HUES6 (cell line): ENCODE results near the gene LAMA3.

Experiments used
- H3K27ac ChIP-seq: 2 replicates; pipeline ENCODE4 v1.7.0; 2013; ENCODE audit warnings: low read depth, mild to moderate bottlenecking, low read length, inconsistent platforms
- H3K27me3 ChIP-seq: 2 replicates; pipeline ENCODE4 v1.6.1; 2013; ENCODE audit warnings: low read length; ENCODE audit not compliant: control insufficient read depth, insufficient read depth
- H3K36me3 ChIP-seq: 2 replicates; pipeline ENCODE4 v1.6.1; 2013; ENCODE audit warnings: low read length; ENCODE audit not compliant: control insufficient read depth, insufficient read depth
- H3K4me1 ChIP-seq: 2 replicates; pipeline ENCODE4 v1.6.1; 2013; ENCODE audit warnings: low read length; ENCODE audit not compliant: control insufficient read depth, insufficient read depth
- H3K4me3 ChIP-seq: 2 replicates; pipeline ENCODE4 v1.5.1; 2013; ENCODE audit warnings: low read depth, low read length
- H3K9ac ChIP-seq: one replicate; pipeline ENCODE4 v1.6.1; 2013; ENCODE audit warnings: mild to moderate bottlenecking, low read length
- H3K9me3 ChIP-seq: 2 replicates; pipeline ENCODE4 v1.6.1; 2013; ENCODE audit warnings: low read depth, low read length; ENCODE audit not compliant: control insufficient read depth, insufficient read depth

Gene LAMA3

DNA sequence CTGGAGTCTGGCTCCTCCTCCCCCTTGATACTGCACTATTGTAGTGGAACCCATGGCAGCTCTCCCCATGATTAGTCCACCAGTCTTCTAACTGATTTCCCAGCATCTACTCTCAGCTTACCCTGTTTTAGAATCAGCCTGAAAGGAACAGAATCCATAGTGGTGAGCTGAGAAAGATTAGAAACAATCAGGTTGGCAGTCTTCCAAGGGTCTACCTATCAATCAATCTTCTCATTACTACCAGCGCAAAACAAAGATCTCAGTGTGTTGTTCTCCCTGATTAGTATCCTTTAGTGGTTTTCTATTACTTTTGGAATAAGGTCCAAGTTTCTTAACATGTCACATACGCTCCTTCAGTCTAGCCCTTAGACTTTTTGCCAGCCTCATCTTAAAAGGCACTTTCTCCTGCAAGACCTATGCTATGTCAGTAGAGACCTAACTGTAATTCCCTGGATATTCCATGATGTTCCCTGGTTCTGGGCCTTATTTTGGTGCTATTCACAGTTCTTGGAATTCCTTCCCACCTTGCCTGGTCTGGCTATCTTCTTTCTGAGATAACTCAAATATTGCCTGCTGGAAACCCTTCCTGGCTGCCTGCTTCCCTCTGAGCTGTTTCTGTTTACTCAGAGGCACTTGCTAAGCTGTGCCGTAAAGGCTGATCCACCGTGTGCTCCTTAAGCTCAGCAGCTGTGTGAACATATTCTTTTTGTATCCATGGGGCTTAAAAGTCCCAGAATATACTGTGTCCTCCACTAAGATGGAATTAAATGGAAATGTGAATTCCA lies 32.6 kb downstream of the LAMA3 start:
- Histone ChIP-seq H3K4me3 (no peak overlapping the region), H3K36me3 (no peaks in the 10 kb centered on the region), H3K9me3 (no peaks in the 10 kb centered on the region), H3K27me3 (no peaks in the 10 kb centered on the region), H3K4me1 (peaks cover 24% of the 10 kb centered on the region; the same call in 1 of the 2 replicates), H3K9ac (no peak overlapping the region), H3K27ac (no peak overlapping the region)

DNA sequence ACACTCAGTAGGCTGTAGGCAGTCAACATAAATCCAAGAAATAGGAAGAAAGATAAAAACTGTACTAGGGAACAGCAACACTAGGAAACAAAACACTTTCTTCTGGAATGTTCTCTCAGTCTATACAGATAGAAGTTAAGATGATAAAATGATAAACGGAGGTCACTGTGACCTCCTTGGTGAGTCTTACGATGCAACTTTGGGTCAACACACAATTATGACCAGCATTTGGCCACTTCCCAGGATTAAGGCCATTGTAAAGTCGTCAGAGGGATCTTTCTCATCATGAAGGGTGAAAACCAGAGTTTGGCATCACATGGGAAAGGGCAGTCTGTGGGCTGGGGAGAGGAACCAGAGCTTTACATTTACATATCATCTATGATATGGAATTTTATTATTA lies 33.4 kb downstream of the LAMA3 start:
- Histone ChIP-seq H3K9ac (no peak overlapping the region), H3K27me3 (no peaks in the 10 kb centered on the region), H3K36me3 (no peaks in the 10 kb centered on the region), H3K27ac (no peak overlapping the region), H3K4me3 (no peak overlapping the region), H3K9me3 (no peaks in the 10 kb centered on the region), H3K4me1 (peaks cover 21% of the 10 kb centered on the region; the same call in 1 of the 2 replicates)

DNA sequence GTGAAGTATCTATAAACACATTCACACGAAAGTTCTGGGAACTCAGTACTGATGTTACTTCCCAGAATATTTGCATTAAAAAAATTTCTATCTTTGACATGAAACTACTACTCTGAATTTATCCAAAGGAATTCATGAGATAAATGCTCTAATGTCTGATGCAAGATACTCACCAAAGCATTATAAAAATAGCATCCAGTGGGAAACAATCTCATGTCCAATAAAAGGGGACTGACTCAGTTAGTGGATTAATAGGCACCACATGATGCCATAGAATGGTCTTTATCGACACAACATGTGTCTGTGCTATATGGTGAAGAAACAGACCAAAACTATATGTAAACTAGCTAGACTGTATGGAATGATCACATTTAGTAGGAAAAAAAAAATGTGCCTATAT lies 33.9 kb downstream of the LAMA3 start:
- Histone ChIP-seq H3K36me3 (no peaks in the 10 kb centered on the region), H3K27ac (no peak overlapping the region), H3K4me1 (peaks cover 21% of the 10 kb centered on the region; the same call in 1 of the 2 replicates)

DNA sequence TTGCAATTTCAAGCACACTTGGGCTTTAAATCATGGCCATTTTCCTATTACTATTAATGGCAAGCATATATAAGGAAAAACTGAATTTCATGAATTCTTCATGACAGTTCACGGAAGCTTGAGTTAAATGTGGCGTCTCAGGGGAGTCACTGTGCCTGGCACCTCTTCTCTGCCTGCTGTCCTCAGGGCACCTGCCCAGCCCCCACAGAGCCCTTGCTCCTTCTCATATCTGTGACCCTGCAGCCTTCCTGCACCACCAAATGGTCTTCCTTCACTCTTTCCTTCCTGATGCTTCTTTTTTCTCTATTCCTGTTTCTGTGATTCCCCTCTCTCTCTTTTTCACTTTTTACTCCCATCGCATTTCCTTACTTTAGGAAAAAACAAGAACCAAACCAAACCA lies 35.4 kb downstream of the LAMA3 start:
- H3K9ac ChIP-seq: no peak overlapping the region
- H3K9me3 ChIP-seq: no peaks in the 10 kb centered on the region
- H3K4me1 ChIP-seq: peaks cover 17% of the 10 kb centered on the region; the same call in 1 of the 2 replicates
- H3K27ac ChIP-seq: no peak overlapping the region
- H3K27me3 ChIP-seq: no peaks in the 10 kb centered on the region
- no peak overlapping the region for H3K4me3 ChIP-seq
- no peaks in the 10 kb centered on the region for H3K36me3 ChIP-seq

More for the DNA sequence above, 33.9 kb downstream of the LAMA3 start:
- no peaks in the 10 kb centered on the region for H3K9me3 ChIP-seq
- H3K9ac ChIP-seq: no peak overlapping the region
- no peaks in the 10 kb centered on the region for H3K27me3 ChIP-seq
- no peak overlapping the region for H3K4me3 ChIP-seq

DNA sequence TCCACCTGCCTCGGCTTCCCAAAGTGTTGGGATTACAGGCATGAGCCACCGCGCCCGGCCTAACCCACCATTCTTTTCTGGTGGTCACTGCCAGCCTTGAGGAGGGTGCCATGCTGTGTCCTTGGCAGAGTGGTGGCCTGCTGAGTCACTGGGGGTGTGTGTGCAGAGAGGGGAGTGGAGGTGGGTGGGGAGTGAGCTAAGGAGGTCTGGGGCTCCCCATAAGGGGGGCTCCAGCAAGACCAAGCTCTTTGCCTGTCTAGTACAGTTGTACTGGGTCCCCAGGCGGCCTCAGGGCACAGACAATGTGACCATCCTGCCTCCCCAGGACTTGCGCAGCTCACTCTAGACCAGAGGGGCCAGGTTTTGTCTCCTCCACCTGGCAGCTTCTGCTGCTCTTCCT lies 36.1 kb downstream of the LAMA3 start:
- no peaks in the 10 kb centered on the region for H3K9me3 ChIP-seq
- peaks cover 13% of the 10 kb centered on the region; the same call in 1 of the 2 replicates for H3K4me1 ChIP-seq
- H3K27me3 ChIP-seq: no peaks in the 10 kb centered on the region
- no peak overlapping the region for H3K9ac ChIP-seq
- no peak overlapping the region for H3K4me3 ChIP-seq
- no peaks in the 10 kb centered on the region for H3K36me3 ChIP-seq
- H3K27ac ChIP-seq: no peak overlapping the region

DNA sequence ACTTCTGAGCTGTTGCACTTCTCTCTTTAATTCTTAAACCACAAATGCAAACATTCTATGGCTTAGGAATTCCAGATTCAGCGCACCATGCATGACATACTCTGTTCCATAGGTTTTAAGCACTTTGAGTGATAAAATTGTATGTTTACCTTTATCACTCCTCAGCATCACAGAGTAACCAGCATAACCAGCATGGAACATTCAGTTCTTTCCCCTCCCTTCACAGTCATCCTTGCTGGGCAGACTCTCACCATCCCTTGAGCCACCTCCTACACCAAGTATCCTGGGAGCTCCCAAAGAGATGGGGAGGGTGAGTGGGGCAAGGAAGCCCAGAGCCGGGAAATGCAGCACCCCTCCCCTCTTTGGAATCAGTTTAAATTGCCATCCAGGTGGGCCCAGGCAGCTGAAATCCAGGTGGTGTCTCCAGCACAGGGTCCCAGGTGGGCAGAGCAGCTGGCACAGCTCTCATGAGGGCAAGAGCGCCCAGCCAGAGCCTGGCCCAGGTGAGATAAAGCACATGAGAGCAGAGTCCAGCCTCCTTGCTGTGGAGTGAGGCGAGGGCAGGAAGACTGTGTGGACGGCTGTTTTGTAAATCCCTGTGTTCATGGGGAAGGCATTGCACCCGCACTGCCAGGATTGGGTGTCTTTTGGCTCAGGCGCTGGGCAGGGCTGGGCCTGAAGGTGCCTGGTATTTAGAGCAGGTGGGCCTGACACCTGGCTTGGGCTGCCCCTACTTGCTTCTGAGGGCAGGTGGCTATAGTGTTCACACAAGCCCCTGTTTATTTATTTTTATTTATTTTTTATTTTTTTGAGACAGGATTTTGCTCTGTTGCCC lies 36.8 kb downstream of the LAMA3 start:
- Histone ChIP-seq H3K9me3 (no peaks in the 10 kb centered on the region), H3K4me1 (peaks cover 13% of the 10 kb centered on the region; the same call in 1 of the 2 replicates), H3K36me3 (no peaks in the 10 kb centered on the region), H3K27me3 (no peaks in the 10 kb centered on the region), H3K4me3 (no peak overlapping the region), H3K9ac (no peak overlapping the region), H3K27ac (no peak overlapping the region)

DNA sequence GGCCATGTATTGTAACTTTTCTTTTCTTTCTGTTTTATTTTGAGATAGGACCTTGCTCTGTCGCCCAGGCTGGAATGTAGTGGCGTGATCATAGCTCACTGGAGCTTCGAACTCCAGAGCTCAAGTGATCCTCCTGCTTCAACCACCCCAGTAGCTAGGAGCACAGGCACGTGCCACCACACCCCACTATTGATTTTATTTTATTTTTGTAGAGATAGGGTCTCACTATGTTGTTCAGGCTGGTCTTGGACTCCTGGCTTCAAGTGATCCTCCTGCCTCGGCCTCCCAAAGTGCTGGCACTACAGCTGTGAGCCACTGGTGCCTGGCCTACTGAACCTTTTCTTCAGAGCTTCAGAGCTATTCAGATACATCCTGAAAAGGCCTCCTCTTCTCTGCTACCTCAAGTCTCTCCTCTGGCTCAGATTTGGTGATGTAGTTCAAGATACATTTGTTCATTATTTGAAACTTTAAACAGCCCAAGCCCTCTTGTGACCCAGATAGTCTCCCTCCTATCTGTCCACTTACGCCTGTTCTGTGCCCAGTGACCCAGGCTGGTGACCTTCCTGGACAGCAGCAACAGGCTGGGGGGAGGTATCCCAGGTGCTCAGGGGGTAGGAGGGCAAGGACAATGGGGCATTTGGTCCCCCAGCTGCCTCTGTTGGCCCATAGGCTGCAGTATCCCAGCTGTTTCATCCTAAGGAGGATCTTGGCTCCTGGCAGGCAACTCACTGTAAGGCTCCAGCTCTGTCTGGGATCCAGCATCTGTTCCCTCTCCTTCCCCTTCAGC lies 38.6 kb downstream of the LAMA3 start:
- H3K4me3 ChIP-seq: no peak overlapping the region
- no peaks in the 10 kb centered on the region for H3K4me1 ChIP-seq

DNA sequence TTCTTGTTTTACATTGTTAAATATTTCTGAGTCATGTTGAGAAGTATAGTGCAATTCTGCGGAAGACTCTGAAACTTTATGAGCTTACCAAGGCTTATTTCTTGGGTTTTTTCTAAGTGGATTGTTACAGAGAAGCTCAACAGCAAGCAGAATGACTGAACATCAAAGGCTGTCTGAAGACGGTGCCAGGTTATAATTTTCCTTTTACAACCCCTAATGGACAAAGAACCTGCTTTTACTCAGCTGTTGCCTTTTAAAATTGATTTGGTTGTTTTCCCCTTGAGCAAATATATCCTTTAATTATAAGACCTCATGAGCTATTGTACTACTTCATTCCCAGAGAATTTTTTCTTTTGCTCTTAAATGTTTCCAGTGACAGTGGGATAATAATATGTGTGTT lies 41.6 kb downstream of the LAMA3 start:
- Histone ChIP-seq H3K9ac (no peak overlapping the region), H3K9me3 (no peaks in the 10 kb centered on the region), H3K4me3 (no peak overlapping the region), H3K36me3 (no peaks in the 10 kb centered on the region), H3K4me1 (no peaks in the 10 kb centered on the region), H3K27ac (no peak overlapping the region), H3K27me3 (no peaks in the 10 kb centered on the region)

More for the DNA sequence above, 38.6 kb downstream of the LAMA3 start:
- Histone ChIP-seq H3K36me3 (no peaks in the 10 kb centered on the region), H3K9me3 (no peaks in the 10 kb centered on the region), H3K27me3 (no peaks in the 10 kb centered on the region), H3K9ac (no peak overlapping the region), H3K27ac (no peak overlapping the region)

DNA sequence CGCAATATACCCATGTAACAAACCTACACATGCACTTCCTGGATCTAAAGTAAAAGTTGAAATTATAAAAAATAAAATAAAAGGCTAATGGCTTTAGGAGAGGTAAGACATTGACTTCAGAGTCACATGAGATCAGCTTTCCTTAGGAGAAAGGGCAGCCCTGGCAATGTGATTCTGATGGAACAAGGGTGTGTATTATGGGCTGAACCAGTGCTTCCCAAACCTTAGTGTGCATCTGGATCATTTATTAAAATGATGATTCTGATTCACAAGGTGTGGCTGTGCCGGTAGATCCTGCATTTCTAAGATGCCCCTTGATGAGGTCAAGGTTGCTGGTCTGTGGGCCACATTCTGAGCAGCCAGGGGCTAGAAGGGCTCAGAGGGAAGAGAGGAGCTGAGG lies 42.6 kb downstream of the LAMA3 start:
- Histone ChIP-seq H3K36me3 (no peaks in the 10 kb centered on the region), H3K9me3 (no peaks in the 10 kb centered on the region), H3K27me3 (no peaks in the 10 kb centered on the region), H3K4me1 (no peaks in the 10 kb centered on the region), H3K4me3 (no peak overlapping the region), H3K27ac (no peak overlapping the region), H3K9ac (no peak overlapping the region)

DNA sequence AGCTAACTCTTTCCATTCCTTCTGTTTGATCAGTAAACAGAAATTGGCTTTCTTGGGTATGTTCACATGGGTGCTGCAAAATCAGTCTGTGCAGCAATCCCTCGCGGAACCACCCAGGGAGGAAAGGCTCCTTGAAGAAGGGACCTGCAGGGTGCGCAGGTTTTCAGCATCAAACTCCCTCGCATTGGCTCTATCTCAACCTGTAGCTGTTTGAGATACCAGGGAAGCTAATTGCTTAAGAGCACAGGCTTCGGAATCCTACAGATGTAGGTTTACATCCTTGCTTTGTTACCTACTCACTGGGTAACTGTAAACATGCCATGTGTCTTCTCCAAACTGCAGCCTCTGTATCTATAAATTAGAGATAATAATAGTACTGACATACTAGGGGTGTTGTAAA lies 43.2 kb downstream of the LAMA3 start:
- Histone ChIP-seq H3K4me3 (no peak overlapping the region), H3K9ac (no peak overlapping the region), H3K9me3 (no peaks in the 10 kb centered on the region), H3K27ac (no peak overlapping the region), H3K4me1 (no peaks in the 10 kb centered on the region), H3K27me3 (no peaks in the 10 kb centered on the region), H3K36me3 (no peaks in the 10 kb centered on the region)
